T follicular helper cell (primary cell): Measurements from ENCODE around the gene PCDHB15.
"Not testable (repeated sequence)": the region's sequence is repeated elsewhere in the genome, so short reads cannot be mapped to it uniquely, and the experiment has no call there.

Experiments used
- DNase-seq: peaks from one replicate; pipeline ENCODE4 v3.0.0-alpha.2; 2020; ENCODE audit warnings: low read depth
- total RNA-seq, 2 experiments: gene quantifications; one replicate each; lab custom pipeline; 2026; lab: John Stamatoyannopoulos, UW

Gene PCDHB15
- 0.12 to 0.17 reads per million in 2 experiments for total RNA-seq

DNA sequence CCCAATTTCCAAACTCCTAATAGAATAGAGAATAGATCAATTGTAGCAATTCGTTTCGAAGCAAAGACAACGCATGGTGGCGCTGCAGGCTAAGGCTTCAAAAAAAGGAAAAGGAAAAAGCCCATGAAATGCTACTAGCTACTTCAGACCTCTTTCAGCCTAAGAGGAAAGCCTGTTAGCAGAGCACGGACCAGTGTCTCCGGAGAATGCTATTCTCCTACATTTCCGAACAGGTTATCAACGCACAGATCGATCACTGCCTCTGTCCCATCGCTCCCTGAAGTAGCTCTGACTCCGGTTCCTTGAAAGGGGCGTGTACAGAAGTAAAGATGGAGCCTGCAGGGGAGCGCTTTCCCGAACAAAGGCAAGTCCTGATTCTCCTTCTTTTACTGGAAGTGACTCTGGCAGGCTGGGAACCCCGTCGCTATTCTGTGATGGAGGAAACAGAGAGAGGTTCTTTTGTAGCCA, at the start of gene PCDHB15:
PCDHB15 (plus strand) TSS at position 146 of the 468 bp plus-strand sequence; CDS start at position 330, 184 bp downstream.
- no peak for DNase-seq

DNA sequence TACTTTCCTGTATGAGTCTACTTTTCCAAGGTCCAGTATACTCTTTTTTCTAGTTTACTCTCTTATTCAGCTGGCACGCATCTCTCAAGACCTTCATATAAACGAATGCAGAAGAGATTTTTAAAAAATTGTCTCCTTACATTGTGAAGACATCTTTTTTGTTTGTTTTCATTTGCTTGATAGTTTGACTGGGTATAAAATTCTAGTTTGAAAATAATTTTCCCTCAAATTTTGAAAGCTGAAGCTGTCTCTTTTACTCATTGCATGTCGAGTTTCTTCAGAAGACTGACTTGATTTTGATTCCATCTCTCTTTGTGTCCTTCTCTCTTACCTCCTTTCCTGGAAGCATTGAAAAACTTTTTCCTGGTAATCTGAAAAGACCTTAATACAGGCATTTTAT, 48.8 kb upstream of the PCDHB15 start:
- DNase-seq: no peak

DNA sequence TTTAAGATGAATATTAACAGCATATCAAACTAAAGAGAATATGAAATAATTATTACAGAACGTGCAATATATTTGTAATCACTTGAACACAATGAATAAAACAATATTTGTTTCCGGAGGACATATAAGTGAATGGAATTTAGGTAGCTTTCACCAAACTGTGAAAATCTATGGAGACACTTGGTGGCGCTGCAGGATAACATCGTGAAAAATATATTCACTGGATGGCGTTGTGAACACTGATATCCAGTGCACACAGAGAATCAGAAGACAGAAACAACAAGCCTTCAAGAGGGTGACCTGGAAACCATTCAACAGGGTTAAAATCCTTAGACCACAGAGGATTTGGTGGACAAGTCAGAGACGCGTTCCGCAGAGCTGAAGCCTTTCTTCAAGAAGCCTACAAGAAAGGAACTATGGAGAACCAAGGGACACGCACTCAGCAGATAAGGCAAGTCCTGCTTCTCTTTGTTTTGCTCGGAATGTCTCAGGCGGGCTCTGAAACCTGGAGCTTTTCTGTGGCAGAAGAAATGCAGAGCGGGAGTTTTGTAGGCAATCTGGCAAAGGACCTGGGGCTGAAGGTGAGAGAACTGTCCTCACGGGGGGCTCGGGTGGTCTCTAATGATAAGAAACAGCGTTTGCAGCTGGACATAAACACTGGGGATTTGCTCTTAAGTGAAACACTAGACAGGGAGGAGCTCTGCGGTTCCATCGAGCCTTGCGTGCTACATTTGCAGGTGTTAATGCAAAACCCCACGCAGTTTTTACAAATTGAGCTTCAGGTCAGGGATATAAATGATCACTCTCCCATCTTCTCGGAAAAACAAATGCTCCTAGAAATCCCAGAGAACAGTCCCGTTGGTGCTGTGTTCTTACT, 45.6 kb upstream of the PCDHB15 start, which contains the start of gene PCDHB11:
PCDHB11 (plus strand) TSS at position 269 of the 877 bp plus-strand sequence; CDS start at position 417, 148 bp downstream.
- no peak for DNase-seq

GRCh38 chr5:141201126-141201525, 44.1 kb upstream of the PCDHB15 start:
- DNase-seq: not testable (repeated sequence)

- DNase-seq: not testable (repeated sequence)
Observed at GRCh38 chr5:141201646-141202045, 43.5 kb upstream of the PCDHB15 start.

DNA sequence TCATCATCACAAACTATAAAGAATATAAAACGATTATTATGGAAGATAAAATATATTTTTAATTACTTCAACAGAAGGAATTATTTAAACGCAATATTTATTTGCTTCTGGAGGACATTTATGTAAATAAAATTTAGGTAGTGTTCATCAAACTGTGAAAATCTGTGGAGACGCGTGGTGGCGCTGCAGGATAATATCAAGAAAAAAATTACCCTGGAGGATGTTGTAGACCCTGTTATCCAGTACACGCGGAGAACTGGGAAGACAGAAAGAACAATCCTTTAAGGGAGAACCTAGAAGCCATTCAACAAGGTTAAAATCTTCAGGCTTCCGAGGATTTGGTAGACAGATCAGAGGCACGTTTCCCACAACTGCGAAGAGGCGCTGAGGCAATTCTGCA, 36.7 kb upstream of the PCDHB15 start, which contains the start of gene PCDHB12:
PCDHB12 (plus strand) TSS at position 242 of the 400 bp plus-strand sequence. CDS start 189 bp downstream, outside the sequence.
- no peak for DNase-seq

DNA sequence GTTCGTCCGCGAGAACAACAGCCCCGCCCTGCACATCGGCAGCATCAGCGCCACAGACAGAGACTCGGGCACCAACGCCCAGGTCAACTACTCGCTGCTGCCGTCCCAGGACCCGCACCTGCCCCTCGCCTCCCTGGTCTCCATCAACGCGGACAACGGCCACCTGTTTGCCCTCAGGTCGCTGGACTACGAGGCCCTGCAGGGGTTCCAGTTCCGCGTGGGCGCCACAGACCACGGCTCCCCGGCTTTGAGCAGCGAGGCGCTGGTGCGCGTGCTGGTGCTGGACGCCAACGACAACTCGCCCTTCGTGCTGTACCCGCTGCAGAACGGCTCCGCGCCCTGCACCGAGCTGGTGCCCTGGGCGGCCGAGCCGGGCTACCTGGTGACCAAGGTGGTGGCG, 34.9 kb upstream of the PCDHB15 start:
- DNase-seq: not testable (repeated sequence)

GRCh38 chr5:141210849-141211248, 34.3 kb upstream of the PCDHB15 start:
- DNase-seq: not testable (repeated sequence)

GRCh38 chr5:141213656-141214339, 31.4 kb upstream of the PCDHB15 start, which contains the start of gene PCDHB13:
Gene PCDHB13, plus strand, starts transcription at chr5:141213919. Its CDS starts 205 bp downstream, at chr5:141214124.
- peak; percentile 10 for DNase-seq

- DNase-seq: not testable (repeated sequence)
Observed at GRCh38 chr5:141214583-141214982, 30.6 kb upstream of the PCDHB15 start.

- DNase-seq: not testable (repeated sequence)
Observed at GRCh38 chr5:141215504-141215903, 29.7 kb upstream of the PCDHB15 start.

- DNase-seq: not testable (repeated sequence)
Observed at GRCh38 chr5:141216035-141216434, 29.2 kb upstream of the PCDHB15 start.

DNA sequence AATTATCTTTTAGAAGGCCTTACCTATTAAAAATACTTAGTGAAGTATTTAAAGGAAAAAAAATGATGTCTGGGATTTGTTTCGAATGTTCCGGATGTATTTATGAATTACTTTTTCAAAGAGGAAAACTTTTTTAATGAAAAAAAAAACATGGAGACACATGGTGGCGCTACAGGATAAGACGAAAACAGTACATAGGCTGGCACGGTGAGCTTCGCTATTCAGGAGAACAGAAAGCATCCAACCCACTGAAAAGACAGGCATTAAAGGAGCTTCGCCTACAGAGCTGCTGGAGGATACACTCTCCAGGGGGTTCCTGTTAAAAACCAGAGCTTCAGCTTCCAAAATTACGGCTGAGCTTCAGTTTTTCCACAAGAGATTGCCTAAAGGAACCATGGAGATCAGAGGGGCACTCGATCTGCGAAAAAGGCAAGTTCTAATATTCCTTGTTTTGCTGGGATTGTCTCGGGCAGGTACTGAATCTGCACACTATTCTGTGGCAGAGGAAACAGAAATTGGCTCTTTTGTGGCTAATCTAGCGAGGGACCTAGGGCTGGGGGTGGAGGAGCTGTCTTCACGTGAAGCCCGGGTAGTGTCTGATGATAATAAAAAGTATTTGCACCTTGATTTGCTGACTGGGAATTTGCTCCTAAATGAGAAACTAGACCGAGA, 21.9 kb upstream of the PCDHB15 start, which contains the start of gene PCDHB14:
PCDHB14 (plus strand) TSS at position 232 of the 672 bp plus-strand sequence; CDS start at position 395, 163 bp downstream.
- no peak for DNase-seq

- DNase-seq: not testable (repeated sequence)
Observed at GRCh38 chr5:141224844-141225243, 20.4 kb upstream of the PCDHB15 start.

DNA sequence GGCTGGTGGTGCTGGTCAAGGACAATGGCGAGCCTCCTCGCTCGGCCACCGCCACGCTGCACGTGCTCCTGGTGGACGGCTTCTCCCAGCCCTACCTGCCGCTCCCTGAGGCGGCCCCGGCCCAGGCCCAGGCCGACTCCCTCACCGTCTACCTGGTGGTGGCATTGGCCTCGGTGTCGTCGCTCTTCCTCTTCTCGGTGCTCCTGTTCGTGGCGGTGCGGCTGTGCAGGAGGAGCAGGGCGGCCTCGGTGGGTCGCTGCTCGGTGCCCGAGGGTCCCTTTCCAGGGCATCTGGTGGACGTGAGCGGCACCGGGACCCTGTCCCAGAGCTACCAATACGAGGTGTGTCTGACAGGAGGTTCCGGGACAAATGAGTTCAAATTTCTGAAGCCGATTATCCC, 19.8 kb upstream of the PCDHB15 start:
- not testable (repeated sequence) for DNase-seq

- DNase-seq: no peak
Observed at GRCh38 chr5:141234109-141234667, 11.0 kb upstream of the PCDHB15 start.

GRCh38 chr5:141235922-141236321, 9.3 kb upstream of the PCDHB15 start:
- not testable (repeated sequence) for DNase-seq

GRCh38 chr5:141236516-141237313, 8.5 kb upstream of the PCDHB15 start:
- no peak for DNase-seq

DNA sequence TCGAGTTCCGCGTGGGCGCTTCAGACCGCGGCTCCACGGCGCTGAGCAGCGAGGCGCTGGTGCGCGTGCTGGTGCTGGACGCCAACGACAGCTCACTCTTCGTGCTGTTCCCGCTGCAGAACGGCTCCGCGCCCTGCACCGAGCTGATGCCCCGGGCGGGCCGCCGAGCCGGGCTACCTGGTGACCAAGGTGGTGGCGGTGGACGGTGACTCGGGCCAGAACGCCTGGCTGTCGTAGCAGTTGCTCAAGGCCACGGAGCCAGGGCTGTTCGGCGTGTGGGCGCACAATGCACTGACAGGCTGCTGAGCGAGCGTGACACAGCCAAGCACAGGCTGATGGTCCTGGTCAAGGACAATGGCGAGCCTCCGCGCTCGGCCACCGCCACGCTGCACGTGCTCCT, 3.7 kb upstream of the PCDHB15 start:
- DNase-seq: no peak

- not testable (repeated sequence) for DNase-seq
Observed at GRCh38 chr5:141246971-141247370, 1.8 kb downstream of the PCDHB15 start.
